PC-3 (cell line): ENCODE measurements around the gene PCDHB15. TPM values are rescaled to one million over a fixed set of nuclear protein-coding genes. Genes with fewer than 3 reads are reported as not detected.
"Not testable (repeated sequence)": the region's sequence is repeated elsewhere in the genome, so short reads cannot be mapped to it uniquely, and the experiment has no call there.

ENCODE experiments used
- ATAC-seq: fragments of 200-7000 bp; cut with Tn5 transposase; 2 replicates; pipeline ENCODE4 v1.9.1; 2020; ENCODE audit warnings: mild to moderate bottlenecking, moderate library complexity
- BruUV-seq: library from RNA; stranded (reverse); fragments of 400-500 nt; replicated peaks from 2 replicates; lab custom pipeline; 2021; lab: Mats Ljungman, UMichigan
- CTCF ChIA-PET: fragments of 300-600 bp; sonication (Branson Sonifier 250); formaldehyde crosslinking; loops from one replicate; lab custom pipeline; 2022; ENCODE audit warnings: antibody characterized with exemption; lab: Charles Lee
- POLR2A ChIA-PET: fragments of 300-600 bp; sonication (Branson Sonifier 250); formaldehyde crosslinking; loops from one replicate; lab custom pipeline; 2022; ENCODE audit warnings: antibody characterized with exemption; ENCODE audit not compliant: unreplicated experiment; lab: Charles Lee
- DNase-seq: peaks from one replicate; pipeline ENCODE4 v3.0.0-alpha.2; 2015
- H2AFZ ChIP-seq: fragments of 300-600 bp; sonication (generic); 2 replicates; pipeline ENCODE4 v1.6.0; 2016; ENCODE audit warnings: antibody characterized with exemption, low read length
- H3F3A ChIP-seq: fragments of 300-600 bp; sonication (generic); one replicate; pipeline ENCODE4 v1.6.0; 2017; ENCODE audit warnings: antibody characterized with exemption, low read length, control low read depth, mild to moderate bottlenecking; ENCODE audit not compliant: unreplicated experiment
- H3K27ac ChIP-seq: fragments of 300-600 bp; sonication (generic); 2 replicates; pipeline ENCODE4 v1.5.1; 2016; ENCODE audit warnings: mild to moderate bottlenecking, low read length
- H3K27me3 ChIP-seq: fragments of 300-600 bp; sonication (generic); 2 replicates; pipeline ENCODE4 v1.6.1; 2016; ENCODE audit warnings: low read length, mixed read lengths
- H3K36me3 ChIP-seq: fragments of 300-600 bp; sonication (generic); 2 replicates; pipeline ENCODE4 v1.6.1; 2016; ENCODE audit warnings: low read depth, mixed run types, low read length, mixed read lengths
- H3K4me1 ChIP-seq: fragments of 300-600 bp; sonication (generic); 2 replicates; pipeline ENCODE4 v1.5.1; 2016; ENCODE audit warnings: low read length; ENCODE audit not compliant: insufficient read depth
- H3K4me2 ChIP-seq: fragments of 300-600 bp; sonication (generic); 2 replicates; pipeline ENCODE4 v1.6.0; 2016; ENCODE audit warnings: low read length
- H3K4me3 ChIP-seq: fragments of 300-600 bp; sonication (generic); 2 replicates; pipeline ENCODE4 v1.5.1; 2016; ENCODE audit warnings: mild to moderate bottlenecking, low read length, mixed read lengths
- H3K79me2 ChIP-seq: fragments of 300-600 bp; sonication (generic); 2 replicates; pipeline ENCODE4 v1.6.1; 2017; ENCODE audit warnings: low read length, mixed read lengths
- H3K9ac ChIP-seq: fragments of 300-600 bp; sonication (generic); 2 replicates; pipeline ENCODE4 v1.6.0; 2016; ENCODE audit warnings: mild to moderate bottlenecking, low read length
- H3K9me2 ChIP-seq: fragments of 300-600 bp; sonication (generic); replicated peaks from 2 replicates; pipeline ENCODE4 v1.6.1; 2016; ENCODE audit warnings: mixed run types, low read length, mixed read lengths
- H3K9me3 ChIP-seq: fragments of 300-600 bp; sonication (generic); 2 replicates; pipeline ENCODE4 v1.6.1; 2016; ENCODE audit warnings: low read length, mixed read lengths
- H4K20me1 ChIP-seq: fragments of 300-600 bp; sonication (generic); 2 replicates; pipeline ENCODE4 v1.6.1; 2016; ENCODE audit warnings: low read length, mixed read lengths
- CTCF ChIP-seq: fragments of 300-600 bp; sonication (generic); conservative IDR thresholded peaks from 2 replicates; pipeline ENCODE4 v1.5.1; 2017; ENCODE audit warnings: antibody characterized with exemption, low read depth, mild to moderate bottlenecking, low read length
- EZH2 ChIP-seq: fragments of 300-600 bp; sonication (generic); IDR thresholded peaks from one replicate; pipeline ENCODE4 v1.6.1; 2017; ENCODE audit warnings: antibody characterized with exemption, mild to moderate bottlenecking, low read length; ENCODE audit not compliant: unreplicated experiment
- EZH2phosphoT487 ChIP-seq: fragments of 300-600 bp; sonication (generic); IDR thresholded peaks from 2 replicates; pipeline ENCODE4 v1.6.1; 2018; ENCODE audit warnings: mild to moderate bottlenecking, antibody characterized with exemption, low read length, borderline replicate concordance
- intact Hi-C: fragments of 100-400 bp; cut with micrococcal nuclease; formaldehyde crosslinking; loops from 2 replicates; pipeline ENCODE4 v1.9.0; 2023
- total RNA-seq: library from RNA; depleted of rRNA; stranded (reverse); fragments of >200 nt; gene quantifications from 2 replicates; pipeline ENCODE4 v1.2.3, GENCODE V29; 2014

Gene PCDHB15
- total RNA-seq, 1 experiment from 2014 or later: not detected

DNA sequence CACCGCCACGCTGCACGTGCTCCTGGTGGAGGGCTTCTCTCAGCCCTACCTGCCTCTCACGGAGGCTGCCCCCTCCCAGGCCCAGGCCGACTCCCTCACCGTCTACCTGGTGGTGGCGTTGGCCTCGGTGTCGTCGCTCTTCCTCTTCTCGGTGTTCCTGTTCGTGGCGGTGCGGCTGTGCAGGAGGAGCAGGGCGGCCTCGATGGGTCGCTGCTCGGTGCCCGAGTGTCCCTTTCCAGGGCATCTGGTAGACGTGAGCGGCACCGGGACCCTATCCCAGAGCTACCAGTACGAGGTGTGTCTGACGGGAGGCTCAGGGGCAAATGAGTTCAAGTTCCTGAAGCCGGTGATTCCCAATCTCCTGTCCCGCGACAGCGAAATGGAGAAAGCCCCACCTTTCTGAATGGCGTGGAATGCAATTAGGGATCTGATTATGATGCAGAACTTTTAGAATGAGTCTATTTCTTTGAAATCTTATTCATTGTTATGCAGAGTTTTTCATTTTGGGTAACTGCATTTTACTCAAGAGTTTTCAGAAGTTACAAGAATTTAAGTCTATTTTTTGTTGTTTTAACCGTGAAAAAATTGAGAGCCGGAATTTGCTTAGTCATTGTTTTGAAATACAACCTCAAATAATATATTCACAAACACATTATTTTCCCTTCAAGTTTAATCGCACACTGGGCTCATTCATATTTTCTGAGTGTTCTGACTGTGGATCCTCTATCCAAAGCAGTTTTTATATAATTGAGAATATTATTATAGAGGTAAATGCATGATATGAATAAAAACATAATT lies 8.5 kb upstream of the PCDHB15 start:
- Histone ChIP-seq H3K9me2 (no peaks in the 10 kb centered on the region), H3K4me3 (no peak overlapping the region), H3K27ac (no peak overlapping the region), H4K20me1 (no peaks in the 10 kb centered on the region), H2AFZ (no peak overlapping the region), H3K9me3 (0 out of 2 replicates have a peak, but pooled peaks cover 4% of the 10 kb centered on the region), H3F3A (no peaks in the 10 kb centered on the region), H3K4me1 (no peaks in the 10 kb centered on the region), H3K79me2 (no peaks in the 10 kb centered on the region), H3K9ac (no peak overlapping the region), H3K36me3 (no peaks in the 10 kb centered on the region), H3K4me2 (no peak overlapping the region), H3K27me3 (no peaks in the 10 kb centered on the region)
- intact Hi-C loops: no loop called here
- TF ChIP-seq EZH2phosphoT487: no peak
- no peak for TF ChIP-seq EZH2
- TF ChIP-seq CTCF: no peak
- DNase-seq (no peak), ATAC-seq (no peak)
- CTCF ChIA-PET: no interaction called here
- BruUV-seq: no TSS peak
- POLR2A ChIA-PET: no interaction called here

DNA sequence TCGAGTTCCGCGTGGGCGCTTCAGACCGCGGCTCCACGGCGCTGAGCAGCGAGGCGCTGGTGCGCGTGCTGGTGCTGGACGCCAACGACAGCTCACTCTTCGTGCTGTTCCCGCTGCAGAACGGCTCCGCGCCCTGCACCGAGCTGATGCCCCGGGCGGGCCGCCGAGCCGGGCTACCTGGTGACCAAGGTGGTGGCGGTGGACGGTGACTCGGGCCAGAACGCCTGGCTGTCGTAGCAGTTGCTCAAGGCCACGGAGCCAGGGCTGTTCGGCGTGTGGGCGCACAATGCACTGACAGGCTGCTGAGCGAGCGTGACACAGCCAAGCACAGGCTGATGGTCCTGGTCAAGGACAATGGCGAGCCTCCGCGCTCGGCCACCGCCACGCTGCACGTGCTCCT lies 3.7 kb upstream of the PCDHB15 start:
- ChIA-PET POLR2A (no interaction called here), CTCF (no interaction called here)
- ATAC-seq (no peak), DNase-seq (no peak)
- no peaks in the 10 kb centered on the region for H3K9me2 ChIP-seq
- peaks cover 17% of the 10 kb centered on the region; the same call in 1 of the 2 replicates for H3K9me3 ChIP-seq
- H3K27me3 ChIP-seq: no peaks in the 10 kb centered on the region
- TF ChIP-seq EZH2 (no peak), CTCF (no peak), EZH2phosphoT487 (no peak)
- no peaks in the 10 kb centered on the region for H3F3A ChIP-seq
- no peak overlapping the region for H3K4me3 ChIP-seq
- no peak overlapping the region for H3K9ac ChIP-seq
- no peaks in the 10 kb centered on the region for H3K79me2 ChIP-seq
- no peak overlapping the region for H3K4me2 ChIP-seq
- no peaks in the 10 kb centered on the region for H3K4me1 ChIP-seq
- no peaks in the 10 kb centered on the region for H3K36me3 ChIP-seq
- no peak overlapping the region for H2AFZ ChIP-seq
- intact Hi-C loops: no loop called here
- H3K27ac ChIP-seq: no peak overlapping the region
- no peaks in the 10 kb centered on the region for H4K20me1 ChIP-seq
- no TSS peak for BruUV-seq

GRCh38 chr5:141246971-141247370 lies 1.8 kb downstream of the PCDHB15 start:
- H3F3A ChIP-seq, H3K36me3 ChIP-seq, H2AFZ ChIP-seq, H4K20me1 ChIP-seq, POLR2A ChIA-PET, H3K9ac ChIP-seq, DNase-seq, H3K9me2 ChIP-seq, intact Hi-C loops, H3K4me3 ChIP-seq, H3K4me1 ChIP-seq, H3K4me2 ChIP-seq, H3K27ac ChIP-seq, ATAC-seq, BruUV-seq, H3K27me3 ChIP-seq, H3K79me2 ChIP-seq, CTCF ChIA-PET: not testable (repeated sequence)
- H3K9me3 ChIP-seq: peaks cover 13% of the 10 kb centered on the region; the same call in 1 of the 2 replicates

GRCh38 chr5:141247434-141247833 lies 2.2 kb downstream of the PCDHB15 start:
- H3K79me2 ChIP-seq, H3K4me3 ChIP-seq, H3K4me2 ChIP-seq, CTCF ChIA-PET, DNase-seq, H3F3A ChIP-seq, H4K20me1 ChIP-seq, H3K9me2 ChIP-seq, H2AFZ ChIP-seq, intact Hi-C loops, ATAC-seq, BruUV-seq, H3K27ac ChIP-seq, H3K27me3 ChIP-seq, POLR2A ChIA-PET, H3K9ac ChIP-seq, H3K36me3 ChIP-seq, H3K4me1 ChIP-seq: not testable (repeated sequence)
- H3K9me3 ChIP-seq: peaks cover 16% of the 10 kb centered on the region; the same call in 1 of the 2 replicates
